ENCODE data around the gene OPN1MW3.
"Not testable (repeated sequence)": the region's sequence is repeated elsewhere in the genome, so short reads cannot be mapped to it uniquely, and the experiment has no call there.

- not testable (repeated sequence) for TF ChIP-seq SP1 (IDR thresholded peaks at IDR 0.05); BHLHE40 (IDR thresholded peaks at IDR 0.05; ENCODE audit: borderline replicate concordance); FOXM1 (IDR thresholded peaks at IDR 0.05; ENCODE audit: borderline replicate concordance); ZNF384 (IDR thresholded peaks at IDR 0.05); SUZ12 (IDR thresholded peaks at IDR 0.05)
These were observed 47.5 kb upstream of the OPN1MW3 start for GRCh38 chrX:154209670-154210418.

All from HEK293T (cell line).